Fibroblast of mammary gland (primary cell): ENCODE data around the gene CYS1.

Source experiments
- DNase-seq: peaks from one replicate; pipeline ENCODE4 v3.0.0-alpha.2; 2010; ENCODE audit warnings: low read depth
- H3K4me3 ChIP-seq: 2 replicates; pipeline ENCODE4 v1.5.1; 2011; ENCODE audit warnings: low read depth, mild to moderate bottlenecking, low read length, moderate library complexity; ENCODE audit not compliant: control insufficient read depth
- TF ChIP-seq, protein P1 (sequence below): conservative IDR thresholded peaks from 2 replicates; pipeline ENCODE4 v1.5.1; 2011; ENCODE audit warnings: low read depth, low read length, inconsistent platforms; ENCODE audit not compliant: control insufficient read depth, insufficient read depth

The CYS1 gene

DNA sequence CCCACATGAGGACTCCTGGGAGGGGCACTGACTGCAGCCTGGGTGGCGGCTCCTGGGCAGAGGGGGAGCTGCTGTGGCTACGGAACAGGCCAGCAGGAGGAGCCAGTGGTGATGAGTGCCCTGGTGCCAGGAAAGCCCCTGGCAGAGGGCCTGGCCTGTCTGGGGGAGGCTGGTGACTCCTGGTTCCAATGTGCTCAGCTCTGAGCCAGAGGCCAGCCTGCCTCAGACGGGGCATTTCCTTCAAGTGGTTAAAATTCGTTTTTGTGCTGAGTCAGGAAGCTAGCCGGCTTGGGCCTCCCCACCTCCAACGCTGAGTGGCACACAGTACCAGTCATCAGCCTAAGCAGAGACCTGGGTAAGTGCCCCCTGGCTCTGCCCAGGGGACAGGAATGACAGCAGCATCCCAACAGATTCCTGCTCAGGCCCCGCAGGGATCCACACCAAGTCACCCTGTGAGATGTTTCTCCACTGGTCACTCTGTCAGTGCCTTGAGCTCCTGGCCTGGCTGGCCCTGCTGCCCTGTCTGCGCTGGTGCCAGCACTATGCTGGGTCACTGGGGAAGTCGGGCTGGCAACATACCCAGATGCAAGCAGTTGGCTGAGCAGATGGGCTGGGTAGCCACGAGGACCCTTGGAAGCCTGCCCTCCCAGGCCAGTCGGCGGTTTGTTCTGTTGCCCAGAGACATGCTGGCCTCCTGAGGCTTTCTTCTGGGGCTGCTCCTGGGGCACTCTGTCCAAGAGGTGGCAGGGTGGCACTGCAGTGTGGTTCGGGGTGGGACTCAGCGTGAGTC is 43.9 kb downstream of the CYS1 start:
- no peak overlapping the region for H3K4me3 ChIP-seq
- peak; percentile 66 for DNase-seq
- TF ChIP-seq, protein P1, sequence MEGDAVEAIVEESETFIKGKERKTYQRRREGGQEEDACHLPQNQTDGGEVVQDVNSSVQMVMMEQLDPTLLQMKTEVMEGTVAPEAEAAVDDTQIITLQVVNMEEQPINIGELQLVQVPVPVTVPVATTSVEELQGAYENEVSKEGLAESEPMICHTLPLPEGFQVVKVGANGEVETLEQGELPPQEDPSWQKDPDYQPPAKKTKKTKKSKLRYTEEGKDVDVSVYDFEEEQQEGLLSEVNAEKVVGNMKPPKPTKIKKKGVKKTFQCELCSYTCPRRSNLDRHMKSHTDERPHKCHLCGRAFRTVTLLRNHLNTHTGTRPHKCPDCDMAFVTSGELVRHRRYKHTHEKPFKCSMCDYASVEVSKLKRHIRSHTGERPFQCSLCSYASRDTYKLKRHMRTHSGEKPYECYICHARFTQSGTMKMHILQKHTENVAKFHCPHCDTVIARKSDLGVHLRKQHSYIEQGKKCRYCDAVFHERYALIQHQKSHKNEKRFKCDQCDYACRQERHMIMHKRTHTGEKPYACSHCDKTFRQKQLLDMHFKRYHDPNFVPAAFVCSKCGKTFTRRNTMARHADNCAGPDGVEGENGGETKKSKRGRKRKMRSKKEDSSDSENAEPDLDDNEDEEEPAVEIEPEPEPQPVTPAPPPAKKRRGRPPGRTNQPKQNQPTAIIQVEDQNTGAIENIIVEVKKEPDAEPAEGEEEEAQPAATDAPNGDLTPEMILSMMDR: peak; percentile 30

- TF ChIP-seq, protein P1: no peak
- DNase-seq: no peak
- no peak overlapping the region for H3K4me3 ChIP-seq
Measured at GRCh38 chr2:10035633-10036032, 44.6 kb downstream of the CYS1 start.

GRCh38 chr2:10035053-10035422 is 45.2 kb downstream of the CYS1 start:
- no peak for DNase-seq
- TF ChIP-seq, protein P1: no peak
- H3K4me3 ChIP-seq: no peak overlapping the region

- TF ChIP-seq, protein P1: no peak
- no peak overlapping the region for H3K4me3 ChIP-seq
- no peak for DNase-seq
Measured at GRCh38 chr2:10034333-10035052, 45.7 kb downstream of the CYS1 start.

DNA sequence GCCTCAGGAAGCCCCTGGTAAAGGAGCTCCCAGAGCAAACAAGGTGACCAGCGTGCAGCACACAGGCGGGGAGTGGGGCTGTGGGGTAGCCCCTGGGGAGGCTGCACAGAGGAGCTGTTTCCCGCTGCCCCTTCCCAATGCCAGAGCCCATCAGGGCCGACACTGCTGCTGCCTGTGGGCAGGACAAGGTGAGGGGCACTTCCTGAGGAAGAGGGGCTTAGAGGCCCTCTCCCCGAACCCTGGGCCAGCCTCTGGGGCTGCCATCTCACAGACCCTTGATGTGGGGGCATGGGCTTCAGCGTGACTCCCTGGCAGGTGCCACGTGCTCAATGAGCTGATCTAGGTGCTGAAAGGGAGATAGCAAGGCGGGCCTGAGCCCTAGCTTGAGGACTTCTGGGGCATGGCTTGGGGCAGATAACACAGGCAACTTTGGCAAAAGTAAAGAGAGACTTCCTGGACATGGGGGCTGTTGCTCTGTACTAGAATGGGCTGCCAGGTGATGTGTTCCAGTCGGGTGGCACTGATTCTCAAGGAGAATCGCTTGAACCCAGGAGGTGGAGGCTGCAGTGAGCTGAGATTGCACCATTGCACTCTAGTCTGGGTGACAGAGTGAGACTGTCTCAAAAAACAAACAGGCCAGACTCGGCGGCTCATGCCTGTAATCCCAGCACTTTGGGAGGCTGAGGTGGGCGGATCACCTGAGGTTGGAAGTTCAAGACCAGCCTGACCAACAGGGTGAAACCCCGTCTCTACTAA is 46.8 kb downstream of the CYS1 start:
- TF ChIP-seq, protein P1: no peak
- H3K4me3 ChIP-seq: no peak overlapping the region
- DNase-seq: no peak

DNA sequence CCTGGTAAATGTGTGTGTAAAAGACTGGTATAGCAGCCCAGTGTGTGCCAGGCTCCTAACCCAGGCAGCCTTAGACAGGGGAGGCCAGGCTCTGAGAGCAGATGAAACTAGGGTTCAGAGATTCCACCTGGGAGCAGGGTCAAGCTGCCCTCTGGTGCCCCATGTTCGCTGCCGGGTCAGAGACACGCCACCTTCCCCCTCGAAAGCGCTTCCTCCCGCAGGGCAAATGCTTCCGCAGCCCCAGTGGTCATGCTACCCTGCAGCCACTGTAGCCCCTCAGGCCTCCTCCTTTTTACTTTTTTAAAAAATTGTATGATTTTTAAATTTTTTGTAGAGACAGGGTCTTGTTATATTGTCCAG is 47.5 kb downstream of the CYS1 start:
- no peak for DNase-seq
- TF ChIP-seq, protein P1: no peak

More for the DNA sequence above, 47.5 kb downstream of the CYS1 start:
- H3K4me3 ChIP-seq: no peak overlapping the region
